Kidney epithelial cell (primary cell): ENCODE data around the gene PIK3CB. TPM values are rescaled to one million over a fixed set of nuclear protein-coding genes. Genes with fewer than 3 reads are reported as not detected.
"Not testable (repeated sequence)": the region's sequence is repeated elsewhere in the genome, so short reads cannot be mapped to it uniquely, and the experiment has no call there.

ENCODE experiments used
- DNase-seq: peaks from one replicate; pipeline ENCODE4 v3.0.0-alpha.2; 2010; ENCODE audit warnings: low read depth
- H3K27me3 ChIP-seq: 2 replicates; pipeline ENCODE4 v1.6.0; 2011; ENCODE audit warnings: low read length; ENCODE audit not compliant: control insufficient read depth, insufficient read depth
- H3K36me3 ChIP-seq: 2 replicates; pipeline ENCODE4 v1.5.1; 2011; ENCODE audit warnings: low read length; ENCODE audit not compliant: control insufficient read depth, insufficient read depth
- H3K4me3 ChIP-seq: 2 replicates; pipeline ENCODE4 v1.5.1; 2011; ENCODE audit warnings: low read depth, mild to moderate bottlenecking, control low read depth, low read length
- CTCF ChIP-seq: IDR thresholded peaks from 2 replicates; pipeline ENCODE4 v1.5.1; 2011; ENCODE audit warnings: mild to moderate bottlenecking, moderate library complexity, low read length, control low read depth, inconsistent platforms; ENCODE audit not compliant: insufficient read depth, poor library complexity, severe bottlenecking
- total RNA-seq: library from RNA; depleted of rRNA; stranded (reverse); fragments of >200 nt; gene quantifications from 2 replicates; pipeline ENCODE4 v1.2.3, GENCODE V29; 2015

The PIK3CB gene
- total RNA-seq, 1 donor from 2014 or later, result 14.5 TPM

- DNase-seq, result peak; percentile 67
- H3K27me3 ChIP-seq, result no peaks in the 10 kb centered on the region
- no peak for TF ChIP-seq CTCF
- H3K4me3 ChIP-seq, result no peak overlapping the region
- H3K36me3 ChIP-seq, result peaks cover 2% of the 10 kb centered on the region
Measured at GRCh38 chr3:138686771-138687221, 147.9 kb downstream of the PIK3CB start.

DNA sequence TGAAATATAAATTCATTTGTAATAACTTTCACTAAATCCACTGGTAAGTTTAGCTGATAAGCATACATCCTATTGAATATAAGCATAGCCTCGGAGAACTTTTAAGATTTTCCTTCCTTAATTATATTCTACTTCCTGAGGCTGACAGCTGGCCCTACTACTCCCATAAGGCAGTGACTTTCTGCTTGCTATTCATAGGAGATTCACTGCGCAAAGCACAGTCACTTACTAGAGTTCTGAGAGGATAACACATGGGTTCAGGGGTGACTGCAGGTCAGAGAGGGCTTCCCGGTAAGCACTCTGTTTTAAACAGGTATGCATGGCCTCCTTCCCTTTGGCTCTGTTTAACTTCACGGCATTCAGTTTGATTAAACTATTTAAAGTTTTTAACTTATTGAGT lies 150.3 kb downstream of the PIK3CB start:
- no peak for TF ChIP-seq CTCF
- H3K27me3 ChIP-seq, result no peaks in the 10 kb centered on the region
- H3K36me3 ChIP-seq, result peaks cover 2% of the 10 kb centered on the region
- DNase-seq, result no peak
- H3K4me3 ChIP-seq, result no peak overlapping the region

GRCh38 chr3:138682648-138683047 lies 152.1 kb downstream of the PIK3CB start:
- Histone ChIP-seq H3K36me3 (no peaks in the 10 kb centered on the region), H3K27me3 (no peaks in the 10 kb centered on the region), H3K4me3 (no peak overlapping the region)
- TF ChIP-seq CTCF, result no peak
- no peak for DNase-seq

DNA sequence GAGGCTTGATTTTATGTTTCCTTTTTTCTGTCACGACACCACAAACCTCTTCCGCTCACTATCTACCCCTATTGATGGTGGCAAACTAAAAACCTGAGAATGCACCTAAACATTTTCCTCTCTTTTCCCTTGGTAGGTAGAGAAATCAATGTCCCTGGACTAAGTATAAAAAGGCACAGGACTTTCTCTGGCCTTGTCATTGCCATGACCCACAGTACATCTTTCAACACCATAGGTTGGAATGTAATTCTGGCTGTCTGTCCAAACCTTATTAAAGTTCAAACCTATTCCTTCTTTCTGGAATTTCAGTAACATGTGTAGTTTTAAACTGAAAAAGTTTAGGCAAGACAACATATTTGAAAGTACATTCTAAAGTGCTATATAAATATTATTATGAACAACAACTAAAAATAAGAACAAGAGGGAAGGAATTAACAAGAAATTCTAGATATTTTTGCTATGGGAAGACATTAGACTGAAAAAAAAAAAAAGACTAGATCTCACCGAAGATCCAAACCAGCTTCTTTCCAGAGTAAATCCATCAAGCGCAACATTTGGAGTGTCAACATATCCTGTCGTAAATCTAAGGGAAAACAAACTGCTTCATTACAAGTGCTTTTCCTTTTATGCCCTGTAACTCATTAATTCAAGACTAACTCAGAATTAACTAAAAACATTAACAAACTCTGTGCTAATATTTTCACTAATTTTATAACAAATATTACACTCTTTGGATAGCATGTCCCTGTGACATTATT lies 153.1 kb downstream of the PIK3CB start:
- no peak for TF ChIP-seq CTCF
- DNase-seq, result no peak
- no peak overlapping the region for H3K4me3 ChIP-seq
- no peaks in the 10 kb centered on the region for H3K36me3 ChIP-seq
- H3K27me3 ChIP-seq, result no peaks in the 10 kb centered on the region

- H3K36me3 ChIP-seq, H3K4me3 ChIP-seq: not testable (repeated sequence)
Measured at GRCh38 chr3:138680974-138681373, 153.8 kb downstream of the PIK3CB start.

DNA sequence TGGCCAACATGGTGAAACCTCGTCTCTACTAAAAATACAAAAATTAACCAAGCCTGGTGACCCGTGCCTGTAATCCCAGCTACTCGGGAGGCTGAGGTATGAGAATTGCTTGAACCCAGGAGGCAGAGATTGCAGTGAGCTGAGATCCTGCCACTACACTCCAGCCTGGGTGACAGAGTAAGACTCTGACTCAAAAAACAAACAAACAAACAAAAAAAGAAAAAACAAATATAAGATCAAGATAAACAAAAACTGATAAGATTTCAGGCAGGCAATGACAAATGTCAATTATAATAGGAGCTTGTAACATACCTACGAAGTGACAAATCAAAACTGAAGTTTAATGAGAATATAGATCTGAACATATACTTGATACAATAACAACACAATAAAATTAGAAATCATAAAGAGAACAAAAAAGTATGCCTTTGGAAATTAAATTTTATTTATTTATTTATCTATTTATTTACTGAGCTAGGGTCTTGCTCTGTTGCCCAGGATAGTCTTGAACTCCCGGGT lies 155.8 kb downstream of the PIK3CB start:
- DNase-seq, result no peak
- Histone ChIP-seq H3K27me3 (no peaks in the 10 kb centered on the region), H3K36me3 (peaks cover 1% of the 10 kb centered on the region), H3K4me3 (no peak overlapping the region)
- TF ChIP-seq CTCF, result no peak

More at GRCh38 chr3:138680974-138681373, 153.8 kb downstream of the PIK3CB start:
- H3K27me3 ChIP-seq, DNase-seq: not testable (repeated sequence)
